GM12892 (cell line): ENCODE measurements around the gene EPHA1.

Experiments
- POLR2A ChIP-seq: IDR thresholded peaks from 2 replicates; pipeline ENCODE4 v1.6.1; 2011; ENCODE audit warnings: low read depth, low read length, control low read depth
- POLR2AphosphoS5 ChIP-seq: IDR thresholded peaks from 2 replicates; pipeline ENCODE4 v1.6.1; 2011; ENCODE audit warnings: low read depth, low read length, control low read depth
- TAF1 ChIP-seq: IDR thresholded peaks from 2 replicates; pipeline ENCODE4 v1.6.1; 2011; ENCODE audit warnings: low read depth, mild to moderate bottlenecking, control low read depth, low read length, borderline replicate concordance

GRCh38 chr7:143376396-143376795 is 32.3 kb downstream of the EPHA1 start:
- TF ChIP-seq POLR2A (no peak), POLR2AphosphoS5 (no peak), TAF1 (no peak)
